ENCODE measurements around the gene FBXO36. TPM values are rescaled to one million over a fixed set of nuclear protein-coding genes. Genes with fewer than 3 reads are reported as not detected.

Gene FBXO36
- total and polyA plus RNA-seq, 2 of the 13 experiments (the other 11 are each of a cell fraction or from before 2014, with no cell fraction given): 2.8 TPM

GRCh38 chr2:229922449-229923386, at the start of gene FBXO36 (continued):
- TF ChIP-seq ZBTB40 (IDR thresholded peaks at IDR 0.05) (no peak), ZBTB40 (CRISPR knock-in tag; IDR thresholded peaks at IDR 0.05) (peak; percentile 81; the same call in 1 of the 2 replicates), ZNF75D (CRISPR knock-in tag; IDR thresholded peaks at IDR 0.05; ENCODE audit: borderline replicate concordance) (peak; percentile 11; the same call in 1 of the 2 replicates), ZNF274 (CRISPR knock-in tag; IDR thresholded peaks at IDR 0.05) (peak; percentile 84; the same call in 1 of the 2 replicates), ZNF512B (CRISPR knock-in tag; IDR thresholded peaks at IDR 0.05; ENCODE audit: borderline replicate concordance) (peak; percentile 83; the same call in 1 of the 2 replicates), HOXA3 (CRISPR knock-in tag; IDR thresholded peaks at IDR 0.05) (peak; percentile 68), ATF7 (IDR thresholded peaks at IDR 0.05) (no peak), ATF7 (CRISPR knock-in tag; IDR thresholded peaks at IDR 0.05) (no peak), ZNF761 (CRISPR knock-in tag; conservative IDR thresholded peaks at IDR 0.05) (no peak; the same call in 1 of the 2 replicates), GMEB1 (CRISPR knock-in tag; IDR thresholded peaks at IDR 0.05; ENCODE audit: borderline replicate concordance) (peak; percentile 54; the same call in 1 of the 2 replicates), TOPORS (CRISPR knock-in tag; IDR thresholded peaks at IDR 0.05) (no peak), TFDP1 (CRISPR knock-in tag; IDR thresholded peaks at IDR 0.05; ENCODE audit: borderline replicate concordance) (peak; percentile 80; the same call in 1 of the 2 replicates)

Data from HepG2 (cell line).